ENCODE results near the gene SIX2. TPM values are rescaled to one million over a fixed set of nuclear protein-coding genes. Genes with fewer than 3 reads are reported as not detected.

Gene SIX2
- total and polyA plus RNA-seq, 2 of the 13 experiments (the other 11 are each of a cell fraction or from before 2014, with no cell fraction given), result not detected

- TF ChIP-seq ZNF10 (CRISPR knock-in tag; IDR thresholded peaks at IDR 0.05; ENCODE audit: borderline replicate concordance, low read depth), result no peak
- no peak for TF ChIP-seq ZNF451 (CRISPR knock-in tag; IDR thresholded peaks at IDR 0.05)
Observed at GRCh38 chr2:44969936-44970335, 39.3 kb downstream of the SIX2 start (continued).

GRCh38 chr2:44967727-44968432 lies 41.4 kb downstream of the SIX2 start:
- POLR2A ChIA-PET, result no interaction called here
- DNase-seq (ENCODE audit: low spot score), result no peak
- CTCF ChIA-PET (ENCODE audit: low intra/inter-chr PET ratio, low total read pairs), result no interaction called here
- no peak overlapping the region for H3K4me2 ChIP-seq (ENCODE audit: low read depth, low read length)
- H2AFZ ChIP-seq (ENCODE audit: low read length), result no peak overlapping the region
- no peak overlapping the region for H3K4me3 ChIP-seq (replicated peaks in 1 of 3; ENCODE audit: insufficient read depth in 1 of 3, low read depth in 2 of 3, low read length in 3 of 3)
- intact Hi-C loops (cut with micrococcal nuclease; ENCODE audit: unreplicated experiment) (no loop called here), in situ Hi-C loops (cut with HindIII; ENCODE audit: extremely low pct_ligation_motif_present, low pct_unique_long_range_greater_than_20kb) (no loop called here)
- WGBS (ENCODE audit: low lambda C conversion rate), result 42% methylated on average over 5 of the region's 5 CpGs
- BruUV-seq (replicated peaks), result no TSS peak
- no peaks in the 10 kb centered on the region for H3K79me2 ChIP-seq (ENCODE audit: insufficient read depth, low read length)
- TF ChIP-seq ZNF766 (CRISPR knock-in tag; IDR thresholded peaks at IDR 0.05; ENCODE audit: borderline replicate concordance), result no peak
- TF ChIP-seq ELF1 (CRISPR knock-in tag; IDR thresholded peaks at IDR 0.05), result no peak
- no peak overlapping the region for H3K9ac ChIP-seq (ENCODE audit: insufficient read depth, low read depth, low read length)
- H3K27ac ChIP-seq (ENCODE audit: extremely low read length, insufficient read depth, low read length), result no peak overlapping the region
- FAIRE-seq, result no peak
- H4K20me1 ChIP-seq (ENCODE audit: insufficient read depth, low read length), result no peaks in the 10 kb centered on the region
- H3K27me3 ChIP-seq (ENCODE audit: control insufficient read depth in 1 of 2, insufficient read depth in 2 of 2, low read length in 2 of 2), result peaks cover 0 to 37% of the 10 kb centered on the region in 2 experiments; a peak in 3 of 5 replicates
- no peaks in the 10 kb centered on the region for H3K4me1 ChIP-seq (ENCODE audit: insufficient read depth, low read length)
- ATAC-seq, result no peak
- H3K36me3 ChIP-seq (replicated peaks in 1 of 2; ENCODE audit: control insufficient read depth in 1 of 2, insufficient read depth in 2 of 2, low read length in 2 of 2), result no peaks in the 10 kb centered on the region
- H3K9me3 ChIP-seq (ENCODE audit: low read length), result no peaks in the 10 kb centered on the region

GRCh38 chr2:44967056-44967455 lies 42.2 kb downstream of the SIX2 start:
- 48% methylated on average over 6 of the region's 6 CpGs for WGBS (ENCODE audit: low lambda C conversion rate)
- in situ Hi-C loops (cut with HindIII; ENCODE audit: extremely low pct_ligation_motif_present, low pct_unique_long_range_greater_than_20kb) (no loop called here), intact Hi-C loops (cut with micrococcal nuclease; ENCODE audit: unreplicated experiment) (no loop called here)
- H3K79me2 ChIP-seq (ENCODE audit: insufficient read depth, low read length), result no peaks in the 10 kb centered on the region
- H2AFZ ChIP-seq (ENCODE audit: low read length), result no peak overlapping the region
- no peak overlapping the region for H3K9ac ChIP-seq (ENCODE audit: insufficient read depth, low read depth, low read length)
- TF ChIP-seq TFDP1 (CRISPR knock-in tag; IDR thresholded peaks at IDR 0.05; ENCODE audit: borderline replicate concordance), result no peak
- no peak for TF ChIP-seq JARID2 (CRISPR knock-in tag; IDR thresholded peaks at IDR 0.05; ENCODE audit: insufficient replicate concordance)
- no peak for TF ChIP-seq RBM22 (optimal IDR thresholded peaks at IDR 0.05; ENCODE audit: low read length)
- TF ChIP-seq PCBP2 (optimal IDR thresholded peaks at IDR 0.05; ENCODE audit: low read depth, low read length, poor library complexity, severe bottlenecking), result no peak
- FAIRE-seq, result no peak
- H3K4me2 ChIP-seq (ENCODE audit: low read depth, low read length), result no peak overlapping the region
- H3K27me3 ChIP-seq (ENCODE audit: control insufficient read depth in 1 of 2, insufficient read depth in 2 of 2, low read length in 2 of 2), result peaks cover 0 to 45% of the 10 kb centered on the region in 2 experiments; a peak in 3 of 5 replicates
- no peaks in the 10 kb centered on the region for H3K9me3 ChIP-seq (ENCODE audit: low read length)
- no peaks in the 10 kb centered on the region for H3K36me3 ChIP-seq (replicated peaks in 1 of 2; ENCODE audit: control insufficient read depth in 1 of 2, insufficient read depth in 2 of 2, low read length in 2 of 2)
- no peak overlapping the region for H3K27ac ChIP-seq (ENCODE audit: extremely low read length, insufficient read depth, low read length)
- CTCF ChIA-PET (ENCODE audit: low intra/inter-chr PET ratio, low total read pairs), result no interaction called here
- H3K4me3 ChIP-seq (replicated peaks in 1 of 3; ENCODE audit: insufficient read depth in 1 of 3, low read depth in 2 of 3, low read length in 3 of 3), result no peak overlapping the region
- H4K20me1 ChIP-seq (ENCODE audit: insufficient read depth, low read length), result no peaks in the 10 kb centered on the region
- no peak for DNase-seq (ENCODE audit: low spot score)
- POLR2A ChIA-PET, result no interaction called here
- no peak for ATAC-seq
- no TSS peak for BruUV-seq (replicated peaks)
- H3K4me1 ChIP-seq (ENCODE audit: insufficient read depth, low read length), result no peaks in the 10 kb centered on the region

Measured in HepG2 (cell line).